MCF 10A (cell line): Measurements from ENCODE around the gene KCNE3. TPM values are rescaled to one million over a fixed set of nuclear protein-coding genes. Genes with fewer than 3 reads are reported as not detected.

Experiments
- BruUV-seq: library from RNA; stranded (reverse); fragments of 400-500 nt; replicated peaks from 2 replicates; lab custom pipeline; 2021; lab: Mats Ljungman, UMichigan
- CTCF ChIA-PET: fragments of 300-600 bp; sonication (Branson Sonifier 250); formaldehyde crosslinking; extraction: SDS; loops from one replicate; lab custom pipeline; 2021; ENCODE audit warnings: antibody characterized with exemption, inconsistent platforms; lab: Yijun Ruan, JAX
- POLR2A ChIA-PET: fragments of 300-600, 350-650 bp; sonication (Branson Sonifier 250); formaldehyde crosslinking; extraction: SDS; loops from one replicate; lab custom pipeline; 2020; ENCODE audit warnings: antibody characterized with exemption, inconsistent platforms; lab: Yijun Ruan, JAX
- DNase-seq: peaks from one replicate; pipeline ENCODE4 v3.0.0-alpha.2; 2018; ENCODE audit not compliant: unreplicated experiment
- H3K27ac Mint-ChIP-seq: one replicate; pipeline ENCODE4 v1.8.0; 2022; ENCODE audit warnings: mild to moderate bottlenecking, low read depth, mixed read lengths; ENCODE audit not compliant: unreplicated experiment
- H3K27me3 Mint-ChIP-seq: one replicate; pipeline ENCODE4 v1.8.0; 2022; ENCODE audit warnings: mixed read lengths; ENCODE audit not compliant: insufficient read depth, unreplicated experiment
- H3K36me3 Mint-ChIP-seq: one replicate; pipeline ENCODE4 v1.8.0; 2022; ENCODE audit warnings: mild to moderate bottlenecking, moderate library complexity, mixed read lengths; ENCODE audit not compliant: insufficient read depth, unreplicated experiment
- H3K4me1 Mint-ChIP-seq: one replicate; pipeline ENCODE4 v1.8.0; 2022; ENCODE audit warnings: mixed read lengths; ENCODE audit not compliant: insufficient read depth, unreplicated experiment
- H3K4me3 Mint-ChIP-seq: one replicate; pipeline ENCODE4 v1.8.0; 2022; ENCODE audit warnings: mild to moderate bottlenecking, moderate library complexity, mixed read lengths; ENCODE audit not compliant: unreplicated experiment
- H3K9me3 Mint-ChIP-seq: one replicate; pipeline ENCODE4 v1.8.0; 2022; ENCODE audit warnings: mixed read lengths; ENCODE audit not compliant: unreplicated experiment
- intact Hi-C: fragments of 100-400 bp; cut with micrococcal nuclease; formaldehyde crosslinking; loops from 2 replicates; pipeline ENCODE4 v1.14.1; 2022
- total RNA-seq: library from RNA; stranded (reverse); gene quantifications from 2 replicates; pipeline ENCODE4 v1.2.3, GENCODE V29; 2022
- TF ChIP-seq, protein P1 (sequence below): fragments of 200-600 bp; IDR thresholded peaks from one replicate; pipeline ENCODE4 v1.8.0; 2022; ENCODE audit warnings: antibody characterized with exemption, mild to moderate bottlenecking; ENCODE audit not compliant: unreplicated experiment

KCNE3 gene
- total RNA-seq, 1 experiment from 2014 or later = not detected

DNA sequence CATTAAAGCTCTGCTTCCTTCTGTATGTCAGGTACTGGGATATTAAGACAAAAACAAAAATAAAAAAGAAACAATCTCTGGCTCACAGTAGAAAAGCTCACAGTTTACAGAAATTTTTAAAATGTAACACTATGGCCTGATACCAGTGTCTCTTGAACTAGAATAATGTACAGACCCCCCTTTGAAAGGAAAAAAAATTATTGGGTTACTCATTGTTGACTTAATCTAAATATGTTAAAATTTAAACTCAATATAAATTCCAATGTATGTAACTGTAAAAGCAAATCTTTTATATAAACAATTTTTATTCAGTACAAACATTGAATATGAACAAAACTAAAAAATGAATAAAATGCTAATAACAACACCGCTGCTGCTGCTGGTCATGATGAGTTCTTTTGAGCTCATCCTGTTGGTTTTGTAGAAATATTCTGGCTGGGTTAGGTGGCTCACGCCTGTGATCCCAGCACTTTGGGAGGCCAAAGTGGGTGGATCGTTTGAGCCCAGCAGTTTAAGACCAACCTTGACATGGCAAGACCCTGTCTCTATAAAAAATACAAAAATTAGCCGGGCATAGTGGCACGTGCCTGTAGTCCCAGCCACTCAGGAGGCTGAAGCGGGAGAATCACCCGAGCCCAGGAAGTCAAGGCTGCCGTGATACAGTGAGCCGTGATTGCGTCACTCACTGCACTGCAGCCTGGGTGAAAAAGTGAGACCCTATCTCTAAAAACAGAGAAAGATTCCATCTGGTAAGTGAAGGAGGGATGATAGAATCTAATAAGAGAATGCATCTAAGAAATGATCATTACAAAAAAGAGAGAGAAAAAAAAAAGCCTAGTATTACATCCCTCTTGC is 11.8 kb upstream of the KCNE3 start:
- POLR2A ChIA-PET = interaction anchor here (0.6 to 0.9 kb wide), 3 partner anchors 14 to 1171 kb away, joined by 3 read pairs; partner anchors contain the start of gene LIPT2
- no peak overlapping the region for H3K4me3 Mint-ChIP-seq
- CTCF ChIA-PET = interaction anchor here (0.7 kb wide), 1 partner anchor 247 kb away, joined by 3 read pairs; no protein-coding TSS in a partner anchor
- H3K9me3 Mint-ChIP-seq = no peaks in the 10 kb centered on the region
- DNase-seq = no peak
- intact Hi-C loops = no loop called here
- H3K4me1 Mint-ChIP-seq = no peaks in the 10 kb centered on the region
- TF ChIP-seq, protein P1, sequence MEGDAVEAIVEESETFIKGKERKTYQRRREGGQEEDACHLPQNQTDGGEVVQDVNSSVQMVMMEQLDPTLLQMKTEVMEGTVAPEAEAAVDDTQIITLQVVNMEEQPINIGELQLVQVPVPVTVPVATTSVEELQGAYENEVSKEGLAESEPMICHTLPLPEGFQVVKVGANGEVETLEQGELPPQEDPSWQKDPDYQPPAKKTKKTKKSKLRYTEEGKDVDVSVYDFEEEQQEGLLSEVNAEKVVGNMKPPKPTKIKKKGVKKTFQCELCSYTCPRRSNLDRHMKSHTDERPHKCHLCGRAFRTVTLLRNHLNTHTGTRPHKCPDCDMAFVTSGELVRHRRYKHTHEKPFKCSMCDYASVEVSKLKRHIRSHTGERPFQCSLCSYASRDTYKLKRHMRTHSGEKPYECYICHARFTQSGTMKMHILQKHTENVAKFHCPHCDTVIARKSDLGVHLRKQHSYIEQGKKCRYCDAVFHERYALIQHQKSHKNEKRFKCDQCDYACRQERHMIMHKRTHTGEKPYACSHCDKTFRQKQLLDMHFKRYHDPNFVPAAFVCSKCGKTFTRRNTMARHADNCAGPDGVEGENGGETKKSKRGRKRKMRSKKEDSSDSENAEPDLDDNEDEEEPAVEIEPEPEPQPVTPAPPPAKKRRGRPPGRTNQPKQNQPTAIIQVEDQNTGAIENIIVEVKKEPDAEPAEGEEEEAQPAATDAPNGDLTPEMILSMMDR = no peak
- no peaks in the 10 kb centered on the region for H3K36me3 Mint-ChIP-seq
- BruUV-seq = no TSS peak
- no peak overlapping the region for H3K27ac Mint-ChIP-seq
- H3K27me3 Mint-ChIP-seq = no peaks in the 10 kb centered on the region

DNA sequence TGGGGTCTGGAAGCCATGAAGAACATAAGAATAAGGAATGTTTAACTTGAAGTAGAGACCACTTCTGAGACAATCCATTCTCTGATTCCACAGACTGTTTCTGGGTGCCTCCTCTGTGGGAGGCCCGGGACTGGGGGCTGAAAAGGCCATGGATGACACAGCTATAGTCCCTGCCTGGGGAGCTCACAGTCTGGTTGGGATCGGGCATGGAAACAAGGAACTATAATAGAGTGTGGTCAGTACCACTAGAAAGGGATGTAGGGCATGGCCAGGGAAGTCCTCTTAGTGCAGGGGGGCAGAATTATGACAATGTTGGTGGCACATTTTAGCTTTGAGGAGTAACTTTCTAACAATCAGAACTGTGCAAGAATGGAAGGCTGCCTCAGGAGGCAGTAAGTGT is 9.2 kb upstream of the KCNE3 start:
- Mint-ChIP-seq H3K4me1 (no peaks in the 10 kb centered on the region), H3K27me3 (no peaks in the 10 kb centered on the region), H3K4me3 (no peak overlapping the region), H3K27ac (no peak overlapping the region), H3K36me3 (no peaks in the 10 kb centered on the region), H3K9me3 (no peaks in the 10 kb centered on the region)
- no peak for DNase-seq
- BruUV-seq = no TSS peak
- intact Hi-C loops = no loop called here
- ChIA-PET POLR2A (interaction anchor here (0.8 kb wide), 1 partner anchor 17 kb away, joined by 3 read pairs; the partner anchor contains the start of gene LIPT2), CTCF (interaction anchor here (1.3 to 2.0 kb wide), 3 partner anchors 8 to 94 kb away, joined by 4 to 6 read pairs (median 5); no protein-coding TSS in a partner anchor)
- TF ChIP-seq, protein P1 = no peak

DNA sequence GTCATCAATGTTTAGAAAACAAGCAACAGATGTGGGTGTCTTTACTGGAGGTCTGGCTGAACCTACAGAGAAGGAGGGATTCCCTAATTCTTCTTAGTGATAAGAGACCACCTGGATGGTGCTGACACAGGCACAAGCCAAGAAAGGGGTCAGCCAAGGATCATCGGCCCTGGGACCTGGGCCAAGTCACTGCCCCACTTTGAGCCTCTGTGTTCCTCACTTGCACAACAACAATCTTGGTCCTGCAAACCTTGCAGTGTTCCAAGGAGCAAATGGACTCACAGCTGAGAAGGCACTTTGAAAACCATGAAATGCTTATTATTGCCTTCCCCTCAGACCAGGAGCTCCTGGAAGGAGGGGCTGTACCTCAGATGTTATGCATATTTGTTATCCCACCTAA is 7.0 kb upstream of the KCNE3 start:
- ChIA-PET POLR2A (no interaction called here), CTCF (no interaction called here)
- Mint-ChIP-seq H3K4me1 (no peaks in the 10 kb centered on the region), H3K9me3 (no peaks in the 10 kb centered on the region), H3K36me3 (no peaks in the 10 kb centered on the region), H3K27ac (no peak overlapping the region), H3K27me3 (no peaks in the 10 kb centered on the region), H3K4me3 (no peak overlapping the region)
- TF ChIP-seq, protein P1 = no peak
- no TSS peak for BruUV-seq
- intact Hi-C loops = no loop called here
- DNase-seq = no peak

DNA sequence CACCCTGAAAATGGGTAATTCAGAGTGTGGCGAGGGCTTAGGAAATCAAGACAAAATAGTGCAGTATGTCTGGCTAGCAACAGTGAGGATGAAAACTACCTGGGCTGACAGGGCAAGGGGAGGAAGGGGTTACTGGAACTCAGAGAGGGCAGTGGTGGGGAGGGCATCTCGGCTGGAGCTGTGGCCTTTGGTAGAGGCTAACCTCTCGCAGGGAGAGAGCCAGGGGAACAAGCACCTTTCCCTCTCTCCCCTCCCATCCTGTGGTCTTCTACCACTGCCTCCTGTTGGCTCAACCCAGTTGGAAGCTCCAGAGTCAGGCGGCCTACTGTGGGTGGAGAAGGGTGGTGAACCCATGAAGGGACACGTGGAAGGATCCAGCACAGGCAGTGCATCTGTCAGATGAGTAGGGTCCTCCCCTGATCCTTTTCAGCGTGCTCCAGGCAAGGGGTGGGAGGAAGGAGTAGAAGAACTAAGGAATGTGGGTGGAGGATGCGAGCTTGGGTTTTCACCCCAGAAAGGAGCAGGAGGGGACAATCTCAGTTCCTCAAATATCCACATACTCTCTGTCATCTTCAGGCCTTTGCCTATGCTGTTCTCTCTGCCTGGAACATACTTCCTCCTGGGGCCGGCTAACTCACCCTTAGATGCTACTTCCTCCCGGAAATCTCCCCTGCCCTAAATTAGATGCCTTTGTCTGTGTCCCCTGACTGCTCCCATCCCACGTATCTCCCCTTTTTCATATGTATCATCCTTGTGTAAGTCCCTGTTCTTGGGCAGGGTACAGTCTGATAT is 6.2 kb upstream of the KCNE3 start:
- ChIA-PET CTCF (interaction anchor here (0.8 to 1.1 kb wide), 2 partner anchors 20 to 24 kb away, joined by 5 to 6 read pairs; no protein-coding TSS in a partner anchor), POLR2A (no interaction called here)
- no TSS peak for BruUV-seq
- Mint-ChIP-seq H3K9me3 (no peaks in the 10 kb centered on the region), H3K27ac (no peak overlapping the region), H3K36me3 (no peaks in the 10 kb centered on the region), H3K27me3 (no peaks in the 10 kb centered on the region), H3K4me3 (no peak overlapping the region), H3K4me1 (no peaks in the 10 kb centered on the region)
- DNase-seq = no peak
- intact Hi-C loops = no loop called here
- TF ChIP-seq, protein P1 = no peak
